ENCODE measurements around the gene PER1.

GRCh38 chr17:8133941-8134340 is 18.3 kb downstream of the PER1 start:
- TF ChIP-seq POLR2A (IDR thresholded peaks at IDR 0.05; ENCODE audit: low read depth, low read length), result no peak
- no peak for TF ChIP-seq TCF3 (IDR thresholded peaks at IDR 0.05; ENCODE audit: borderline replicate concordance, insufficient read depth, low read depth, low read length)
- TF ChIP-seq CTCF (IDR thresholded peaks at IDR 0.05 in 2 of 3, conservative IDR thresholded peaks at IDR 0.05 in 1 of 3; ENCODE audit: control insufficient read depth in 2 of 3, extremely low read depth in 1 of 3, insufficient read depth in 1 of 3, low read depth in 3 of 3, low read length in 3 of 3), result no peak
- no peak for TF ChIP-seq ATF7 (IDR thresholded peaks at IDR 0.05; ENCODE audit: low read depth)
- TF ChIP-seq NRF1 (conservative IDR thresholded peaks at IDR 0.05; ENCODE audit: low read depth, low read length), result no peak
- TF ChIP-seq MYB (IDR thresholded peaks at IDR 0.05; ENCODE audit: borderline replicate concordance, low read depth, low read length), result no peak
- TF ChIP-seq ELK1 (IDR thresholded peaks at IDR 0.05; ENCODE audit: low read depth, low read length), result no peak
- TF ChIP-seq TAF1 (IDR thresholded peaks at IDR 0.05; ENCODE audit: borderline replicate concordance, low read depth, low read length), result no peak
- TF ChIP-seq POU2F2 (IDR thresholded peaks at IDR 0.05; ENCODE audit: borderline replicate concordance, low read depth, low read length), result no peak
